Smooth muscle cell (in vitro differentiated cells): ENCODE results near the gene TMEM182. TPM values are rescaled to one million over a fixed set of nuclear protein-coding genes. Genes with fewer than 3 reads are reported as not detected.

Experiments used
- DNase-seq: peaks from one replicate; lab custom pipeline; 2025; ENCODE audit not compliant: unreplicated experiment; lab: John Stamatoyannopoulos, UW
- H2AFZ ChIP-seq: fragments of 200-600 bp; sonication (generic); 2 replicates; pipeline ENCODE4 v1.6.0; 2016; ENCODE audit warnings: antibody characterized with exemption, low read depth, mild to moderate bottlenecking
- H3F3A ChIP-seq: fragments of 200-600 bp; sonication (generic); 2 replicates; pipeline ENCODE4 v1.6.0; 2017; ENCODE audit warnings: antibody characterized with exemption, low read depth
- H3K27ac ChIP-seq: fragments of 200-600 bp; sonication (generic); 2 replicates; pipeline ENCODE4 v1.5.1; 2016; ENCODE audit warnings: low read depth, mild to moderate bottlenecking
- H3K27me3 ChIP-seq: fragments of 200-600 bp; sonication (generic); 2 replicates; pipeline ENCODE4 v1.6.1; 2016; ENCODE audit warnings: low read depth, mild to moderate bottlenecking
- H3K36me3 ChIP-seq: fragments of 200-600 bp; sonication (generic); 2 replicates; pipeline ENCODE4 v1.5.1; 2016; ENCODE audit warnings: low read depth
- H3K4me1 ChIP-seq: fragments of 200-600 bp; sonication (generic); 2 replicates; pipeline ENCODE4 v1.5.1; 2016; ENCODE audit warnings: low read depth
- H3K4me2 ChIP-seq: fragments of 200-600 bp; sonication (generic); 2 replicates; pipeline ENCODE4 v1.6.0; 2016; ENCODE audit warnings: mild to moderate bottlenecking
- H3K4me3 ChIP-seq: fragments of 200-600 bp; sonication (generic); 2 replicates; pipeline ENCODE4 v1.5.1; 2016; ENCODE audit warnings: mild to moderate bottlenecking
- H3K79me2 ChIP-seq: fragments of 200-600 bp; sonication (generic); 2 replicates; pipeline ENCODE4 v1.6.0; 2016; ENCODE audit warnings: low read depth, mild to moderate bottlenecking
- H3K9ac ChIP-seq: fragments of 200-600 bp; sonication (generic); 2 replicates; pipeline ENCODE4 v1.6.0; 2016; ENCODE audit warnings: low read depth
- H3K9me3 ChIP-seq: fragments of 200-600 bp; sonication (generic); replicated peaks from 2 replicates; pipeline ENCODE4 v1.5.1; 2016; ENCODE audit warnings: low read depth
- H4K20me1 ChIP-seq: fragments of 200-600 bp; sonication (generic); 2 replicates; pipeline ENCODE4 v1.6.0; 2016; ENCODE audit warnings: low read depth
- WGBS: methylation state at CpG from one replicate; pipeline ENCODE4 v1.1.7; 2016; ENCODE audit warnings: low lambda C conversion rate; 5-methylcytosine and 5-hydroxymethylcytosine counted together
- polyA plus RNA-seq: library from polyadenylated mRNA; unstranded; fragments of >200 nt; fragmentation: Nextera tagmentation; extraction: Ambion mirVana; gene quantifications from 2 replicates; pipeline ENCODE4 v1.2.1, GENCODE V29; 2016
- total RNA-seq: library from RNA; depleted of rRNA; stranded (reverse); fragments of >200 nt; gene quantifications from 2 replicates; pipeline ENCODE4 v1.2.3, GENCODE V29; 2014
- TF ChIP-seq, protein P1 (sequence below): fragments of 200-600 bp; sonication (generic); IDR thresholded peaks from 2 replicates; pipeline ENCODE4 v1.5.1; 2017; ENCODE audit warnings: borderline replicate concordance, mild to moderate bottlenecking, antibody characterized with exemption; ENCODE audit not compliant: insufficient read depth, poor library complexity, severe bottlenecking

Gene TMEM182
- total and polyA plus RNA-seq, 2 experiments from 2014 or later: 4.0 to 12.3 TPM

- no peaks in the 10 kb centered on the region for H3K79me2 ChIP-seq
- no peak overlapping the region for H3K4me2 ChIP-seq
- DNase-seq: no peak
- 100% methylated on average over 1 of the region's 1 CpG for WGBS
- no peaks in the 10 kb centered on the region for H3K36me3 ChIP-seq
- H3K9ac ChIP-seq: no peak overlapping the region
- no peaks in the 10 kb centered on the region for H3K4me1 ChIP-seq
- no peak overlapping the region for H3K27ac ChIP-seq
- H3K27me3 ChIP-seq: no peaks in the 10 kb centered on the region
- no peaks in the 10 kb centered on the region for H4K20me1 ChIP-seq
- no peak overlapping the region for H2AFZ ChIP-seq
- no peaks in the 10 kb centered on the region for H3F3A ChIP-seq
- H3K9me3 ChIP-seq: no peaks in the 10 kb centered on the region
- no peak overlapping the region for H3K4me3 ChIP-seq
- TF ChIP-seq, protein P1, sequence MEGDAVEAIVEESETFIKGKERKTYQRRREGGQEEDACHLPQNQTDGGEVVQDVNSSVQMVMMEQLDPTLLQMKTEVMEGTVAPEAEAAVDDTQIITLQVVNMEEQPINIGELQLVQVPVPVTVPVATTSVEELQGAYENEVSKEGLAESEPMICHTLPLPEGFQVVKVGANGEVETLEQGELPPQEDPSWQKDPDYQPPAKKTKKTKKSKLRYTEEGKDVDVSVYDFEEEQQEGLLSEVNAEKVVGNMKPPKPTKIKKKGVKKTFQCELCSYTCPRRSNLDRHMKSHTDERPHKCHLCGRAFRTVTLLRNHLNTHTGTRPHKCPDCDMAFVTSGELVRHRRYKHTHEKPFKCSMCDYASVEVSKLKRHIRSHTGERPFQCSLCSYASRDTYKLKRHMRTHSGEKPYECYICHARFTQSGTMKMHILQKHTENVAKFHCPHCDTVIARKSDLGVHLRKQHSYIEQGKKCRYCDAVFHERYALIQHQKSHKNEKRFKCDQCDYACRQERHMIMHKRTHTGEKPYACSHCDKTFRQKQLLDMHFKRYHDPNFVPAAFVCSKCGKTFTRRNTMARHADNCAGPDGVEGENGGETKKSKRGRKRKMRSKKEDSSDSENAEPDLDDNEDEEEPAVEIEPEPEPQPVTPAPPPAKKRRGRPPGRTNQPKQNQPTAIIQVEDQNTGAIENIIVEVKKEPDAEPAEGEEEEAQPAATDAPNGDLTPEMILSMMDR: no peak
These were observed 16.4 kb downstream of the TMEM182 start for GRCh38 chr2:102778260-102778659.

DNA sequence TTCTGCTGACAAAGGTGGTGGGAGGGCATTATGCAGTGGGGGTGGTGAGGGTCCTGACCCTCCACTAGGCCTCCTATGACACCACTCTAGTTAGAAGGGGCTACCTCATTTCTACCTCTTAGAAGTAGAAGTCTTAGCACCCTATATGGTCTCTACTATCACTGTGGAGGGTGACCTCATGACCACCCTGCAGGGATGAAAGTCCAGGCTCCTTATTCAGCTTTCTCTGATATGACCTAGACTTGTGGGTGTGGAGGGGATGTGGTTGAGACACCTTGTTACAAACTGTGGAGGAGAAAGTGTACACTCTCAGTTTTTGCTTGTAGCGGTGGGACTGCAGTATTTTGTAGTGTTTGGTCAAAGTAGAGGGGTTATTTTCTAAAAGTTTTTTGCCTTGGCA, 18.6 kb downstream of the TMEM182 start:
- DNase-seq: no peak
- Histone ChIP-seq H3K79me2 (no peaks in the 10 kb centered on the region), H3K4me3 (no peak overlapping the region), H3F3A (no peaks in the 10 kb centered on the region), H4K20me1 (no peaks in the 10 kb centered on the region), H3K27me3 (no peaks in the 10 kb centered on the region), H3K4me1 (no peaks in the 10 kb centered on the region), H3K27ac (no peak overlapping the region), H3K36me3 (no peaks in the 10 kb centered on the region), H3K4me2 (no peak overlapping the region), H3K9ac (no peak overlapping the region), H3K9me3 (no peaks in the 10 kb centered on the region), H2AFZ (no peak overlapping the region)
- TF ChIP-seq, protein P1: no peak
- 100% methylated on average over 1 of the region's 1 CpG for WGBS

GRCh38 chr2:102782187-102782586, 20.4 kb downstream of the TMEM182 start:
- no peak for DNase-seq
- Histone ChIP-seq H3K27me3 (no peaks in the 10 kb centered on the region), H3K4me3 (no peak overlapping the region), H3K4me2 (no peak overlapping the region), H3K4me1 (no peaks in the 10 kb centered on the region), H3K9ac (no peak overlapping the region), H3K27ac (no peak overlapping the region), H3K9me3 (no peaks in the 10 kb centered on the region), H4K20me1 (no peaks in the 10 kb centered on the region), H2AFZ (no peak overlapping the region), H3K79me2 (no peaks in the 10 kb centered on the region), H3F3A (no peaks in the 10 kb centered on the region), H3K36me3 (no peaks in the 10 kb centered on the region)
- TF ChIP-seq, protein P1: no peak
- 98% methylated on average over 2 of the region's 2 CpGs for WGBS

DNA sequence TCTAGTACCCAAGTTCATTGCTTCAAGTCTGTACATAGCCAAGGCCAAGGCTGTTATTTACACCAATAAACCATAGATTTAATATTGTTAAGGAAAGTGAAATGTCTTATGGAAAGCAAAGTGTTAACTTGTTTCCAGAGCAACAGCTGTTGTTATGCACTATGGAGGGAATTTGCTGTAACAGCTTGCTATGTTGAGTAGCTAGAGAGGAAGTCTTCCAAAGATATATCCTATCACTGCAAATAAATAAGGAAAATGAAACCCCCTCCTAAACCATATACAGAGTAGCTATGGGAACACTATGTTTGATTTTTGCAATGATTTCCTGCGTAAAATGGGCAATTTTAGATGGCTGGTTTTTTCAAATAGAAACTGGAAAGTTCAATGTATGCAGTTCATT, 21.1 kb downstream of the TMEM182 start:
- H3K27me3 ChIP-seq: no peaks in the 10 kb centered on the region
- H3K36me3 ChIP-seq: no peaks in the 10 kb centered on the region
- no peaks in the 10 kb centered on the region for H3K4me1 ChIP-seq
- H2AFZ ChIP-seq: no peak overlapping the region
- no peak for DNase-seq
- H3K4me3 ChIP-seq: no peak overlapping the region
- H3K9me3 ChIP-seq: no peaks in the 10 kb centered on the region
- no peaks in the 10 kb centered on the region for H4K20me1 ChIP-seq
- no peak overlapping the region for H3K27ac ChIP-seq
- no peaks in the 10 kb centered on the region for H3K79me2 ChIP-seq
- no peak overlapping the region for H3K9ac ChIP-seq
- WGBS: 97% methylated on average over 1 of the region's 1 CpG
- TF ChIP-seq, protein P1: no peak
- H3F3A ChIP-seq: no peaks in the 10 kb centered on the region
- no peak overlapping the region for H3K4me2 ChIP-seq
